ENCODE results near the gene LRRC4B. TPM values are rescaled to one million over a fixed set of nuclear protein-coding genes. Genes with fewer than 3 reads are reported as not detected.

Gene LRRC4B
- total and polyA plus RNA-seq, 2 of the 4 experiments (the other 2 are of a cell fraction), result 0.03 TPM; not detected in 1

DNA sequence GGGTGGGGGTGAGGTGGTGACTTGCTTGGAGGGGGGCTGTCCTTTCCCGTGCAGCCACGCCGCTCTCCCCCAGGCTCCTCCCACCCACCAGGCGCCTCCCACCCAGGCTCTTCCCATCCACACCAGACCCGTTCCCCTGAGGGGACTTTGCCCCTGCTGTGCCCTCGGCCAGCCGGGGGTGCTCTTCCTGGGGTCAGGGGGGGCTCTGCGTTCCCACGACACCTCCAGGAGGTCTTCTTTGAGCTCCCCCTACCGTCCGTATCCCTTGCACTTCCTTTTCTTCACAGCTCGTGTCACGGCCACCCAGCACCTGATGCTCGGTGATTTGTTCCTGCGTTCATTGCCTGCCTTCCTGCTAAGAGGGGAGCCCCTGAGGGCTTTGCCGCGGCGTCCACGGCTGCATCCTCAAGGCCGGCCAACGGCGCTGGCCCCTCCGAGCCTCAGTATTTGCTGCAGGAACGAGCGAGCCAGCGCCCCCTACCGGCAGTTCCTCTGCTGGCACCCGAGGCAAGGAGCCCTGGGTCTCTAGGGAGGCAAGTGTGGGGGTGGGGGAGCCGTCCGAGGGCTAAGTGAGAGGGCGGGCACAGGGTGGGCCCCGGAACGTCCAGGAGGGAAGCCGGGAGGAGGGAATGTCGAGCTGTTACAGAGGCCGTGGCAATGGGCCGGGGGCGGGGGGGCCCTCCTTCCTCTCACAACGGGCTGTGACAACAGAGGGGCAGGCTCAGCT is 11.8 kb downstream of the LRRC4B start:
- Histone ChIP-seq H4K5ac (ENCODE audit: low read depth, low read length) (no peak overlapping the region), H3K9me3 (ENCODE audit: control insufficient read depth, insufficient read depth, low read length) (no peaks in the 10 kb centered on the region), H3K27me3 (ENCODE audit: control insufficient read depth, insufficient read depth, low read length) (peaks cover 30% of the 10 kb centered on the region), H3K4ac (ENCODE audit: low read depth, low read length) (no peak overlapping the region), H2AK5ac (ENCODE audit: low read depth, low read length) (no peak overlapping the region), H2BK20ac (ENCODE audit: low read depth, low read length) (no peak overlapping the region), H3K9me1 (ENCODE audit: insufficient read depth, low read length) (no peaks in the 10 kb centered on the region; the same call in 1 of the 2 replicates), H3K56ac (ENCODE audit: extremely low read depth, insufficient read depth, low read length) (no peak overlapping the region), H3K4me3 (ENCODE audit: insufficient read depth, low read depth, low read length) (peak overlapping the region; percentile 76), H3K36me3 (ENCODE audit: control insufficient read depth, insufficient read depth, low read length) (no peaks in the 10 kb centered on the region), H2BK5ac (ENCODE audit: low read depth, low read length, poor library complexity, severe bottlenecking) (no peak overlapping the region), H4K8ac (ENCODE audit: low read depth in 2 of 2, low read length in 2 of 2) (peak overlapping the region in 1 of 2 experiments; percentile 52; a peak in 1 of 4 replicates), H3K14ac (replicated peaks; ENCODE audit: low read depth, low read length) (no peak overlapping the region), H3K4me1 (ENCODE audit: control insufficient read depth, insufficient read depth, low read length) (no peaks in the 10 kb centered on the region; the same call in 1 of the 2 replicates), H3K18ac (ENCODE audit: low read depth, low read length) (no peak overlapping the region), H2AFZ (replicated peaks; ENCODE audit: low read length, poor library complexity) (peak overlapping the region; percentile 96), H2AK9ac (replicated peaks; ENCODE audit: low read depth, low read length, poor library complexity) (no peak overlapping the region), H4K20me1 (ENCODE audit: insufficient read depth, low read length) (no peaks in the 10 kb centered on the region), H3K4me2 (ENCODE audit: low read depth, low read length) (peak overlapping the region; percentile 96), H3K9ac (ENCODE audit: low read depth, low read length) (no peak overlapping the region), H3K79me1 (ENCODE audit: low read depth in 1 of 2, low read length in 2 of 2) (no peaks in the 10 kb centered on the region), H2BK15ac (ENCODE audit: low read depth, low read length) (no peak overlapping the region), H3K27ac (ENCODE audit: insufficient read depth, low read length) (no peak overlapping the region), H3K23ac (ENCODE audit: low read depth, low read length) (no peak overlapping the region), H2BK120ac (ENCODE audit: low read depth, low read length) (no peak overlapping the region), H4K91ac (ENCODE audit: insufficient read depth, low read depth, low read length) (no peak overlapping the region)
- ChIA-PET POLR2A (ENCODE audit: unreplicated experiment) (interaction anchor here (0.7 kb wide), 1 partner anchor 28 kb away, joined by 3 read pairs; no protein-coding TSS in a partner anchor), CTCF (interaction anchor here (0.6 to 1.4 kb wide), 12 partner anchors 8 to 258 kb away, joined by 3 to 8 read pairs (median 3); partner anchors contain the start of gene JOSD2)
- no peak for TF ChIP-seq ELK1 (IDR thresholded peaks at IDR 0.05; ENCODE audit: borderline replicate concordance, low read depth, low read length)
- TF ChIP-seq SMC3 (IDR thresholded peaks at IDR 0.05; ENCODE audit: low read depth, low read length), result 0 out of 2 replicates have a peak, but pooled peaks have one; percentile 14
- TF ChIP-seq RCOR1 (IDR thresholded peaks at IDR 0.05; ENCODE audit: insufficient replicate concordance, low read length), result no peak
- TF ChIP-seq, protein P1, sequence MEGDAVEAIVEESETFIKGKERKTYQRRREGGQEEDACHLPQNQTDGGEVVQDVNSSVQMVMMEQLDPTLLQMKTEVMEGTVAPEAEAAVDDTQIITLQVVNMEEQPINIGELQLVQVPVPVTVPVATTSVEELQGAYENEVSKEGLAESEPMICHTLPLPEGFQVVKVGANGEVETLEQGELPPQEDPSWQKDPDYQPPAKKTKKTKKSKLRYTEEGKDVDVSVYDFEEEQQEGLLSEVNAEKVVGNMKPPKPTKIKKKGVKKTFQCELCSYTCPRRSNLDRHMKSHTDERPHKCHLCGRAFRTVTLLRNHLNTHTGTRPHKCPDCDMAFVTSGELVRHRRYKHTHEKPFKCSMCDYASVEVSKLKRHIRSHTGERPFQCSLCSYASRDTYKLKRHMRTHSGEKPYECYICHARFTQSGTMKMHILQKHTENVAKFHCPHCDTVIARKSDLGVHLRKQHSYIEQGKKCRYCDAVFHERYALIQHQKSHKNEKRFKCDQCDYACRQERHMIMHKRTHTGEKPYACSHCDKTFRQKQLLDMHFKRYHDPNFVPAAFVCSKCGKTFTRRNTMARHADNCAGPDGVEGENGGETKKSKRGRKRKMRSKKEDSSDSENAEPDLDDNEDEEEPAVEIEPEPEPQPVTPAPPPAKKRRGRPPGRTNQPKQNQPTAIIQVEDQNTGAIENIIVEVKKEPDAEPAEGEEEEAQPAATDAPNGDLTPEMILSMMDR (conservative IDR thresholded peaks at IDR 0.05; ENCODE audit: low read depth, low read length), result peak; percentile 72
- no peak for TF ChIP-seq POLR2A (IDR thresholded peaks at IDR 0.05; ENCODE audit: low read depth, low read length)
- peak; percentile 61; the same call in 1 of the 2 replicates for TF ChIP-seq MAZ (IDR thresholded peaks at IDR 0.05; ENCODE audit: borderline replicate concordance, low read depth, low read length)
- TF ChIP-seq RAD21 (IDR thresholded peaks at IDR 0.05; ENCODE audit: low read length), result peak; percentile 42
- WGBS, 2 experiments (ENCODE audit: extremely low coverage in 2 of 2, insufficient read length in 1 of 2), result 0% methylated on average over 12 of the region's 39 CpGs; no CpG with 5 or more reads in 1 of the 2 experiments
- BruUV-seq (replicated peaks), result no TSS peak
- peak; percentile 59 for DNase-seq
- in situ Hi-C loops (cut with MboI; ENCODE audit: low sequenced_read_pairs) (no loop called here), dilution Hi-C loops (cut with HindIII; ENCODE audit: low sequenced_read_pairs, unreplicated experiment) (no loop called here), intact Hi-C loops (cut with micrococcal nuclease) (loop anchor here (1.0 kb wide), 1 partner anchor 199 kb away; no protein-coding TSS in a partner anchor)
- peak; percentile 95 for ATAC-seq (ENCODE audit: low read depth)

Data from IMR-90 (cell line).